ENCODE results near the gene AGPAT4. TPM values are rescaled to one million over a fixed set of nuclear protein-coding genes. Genes with fewer than 3 reads are reported as not detected.

The AGPAT4 gene
- total RNA-seq, 1 experiment from 2014 or later: 0.07 TPM

- no peaks in the 10 kb centered on the region for H3K9me2 ChIP-seq (ENCODE audit: insufficient read depth)
- DNase-seq: no peak
- no peaks in the 10 kb centered on the region for H3K36me3 ChIP-seq (ENCODE audit: low read depth)
- H3K79me2 ChIP-seq (ENCODE audit: low read depth): no peaks in the 10 kb centered on the region
- no peaks in the 10 kb centered on the region; the same call in 1 of the 2 replicates for H3K9me3 ChIP-seq (ENCODE audit: insufficient read depth, low read depth)
- H3F3A ChIP-seq (ENCODE audit: insufficient read depth, low read depth): no peaks in the 10 kb centered on the region
- intact Hi-C loops (cut with micrococcal nuclease; ENCODE audit: unreplicated experiment): no loop called here
- no peak overlapping the region for H3K27ac ChIP-seq
- H3K27me3 ChIP-seq (ENCODE audit: insufficient read depth, low read depth): peaks cover 4% of the 10 kb centered on the region; the same call in 1 of the 2 replicates
- CTCF ChIA-PET: no interaction called here
- TF ChIP-seq, protein P1, sequence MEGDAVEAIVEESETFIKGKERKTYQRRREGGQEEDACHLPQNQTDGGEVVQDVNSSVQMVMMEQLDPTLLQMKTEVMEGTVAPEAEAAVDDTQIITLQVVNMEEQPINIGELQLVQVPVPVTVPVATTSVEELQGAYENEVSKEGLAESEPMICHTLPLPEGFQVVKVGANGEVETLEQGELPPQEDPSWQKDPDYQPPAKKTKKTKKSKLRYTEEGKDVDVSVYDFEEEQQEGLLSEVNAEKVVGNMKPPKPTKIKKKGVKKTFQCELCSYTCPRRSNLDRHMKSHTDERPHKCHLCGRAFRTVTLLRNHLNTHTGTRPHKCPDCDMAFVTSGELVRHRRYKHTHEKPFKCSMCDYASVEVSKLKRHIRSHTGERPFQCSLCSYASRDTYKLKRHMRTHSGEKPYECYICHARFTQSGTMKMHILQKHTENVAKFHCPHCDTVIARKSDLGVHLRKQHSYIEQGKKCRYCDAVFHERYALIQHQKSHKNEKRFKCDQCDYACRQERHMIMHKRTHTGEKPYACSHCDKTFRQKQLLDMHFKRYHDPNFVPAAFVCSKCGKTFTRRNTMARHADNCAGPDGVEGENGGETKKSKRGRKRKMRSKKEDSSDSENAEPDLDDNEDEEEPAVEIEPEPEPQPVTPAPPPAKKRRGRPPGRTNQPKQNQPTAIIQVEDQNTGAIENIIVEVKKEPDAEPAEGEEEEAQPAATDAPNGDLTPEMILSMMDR (conservative IDR thresholded peaks at IDR 0.05): no peak
- TF ChIP-seq EZH2 (IDR thresholded peaks at IDR 0.05; ENCODE audit: low read depth): no peak
- H3K4me1 ChIP-seq (replicated peaks; ENCODE audit: insufficient read depth): no peaks in the 10 kb centered on the region
- H2AFZ ChIP-seq: no peak overlapping the region
- H3K4me3 ChIP-seq: no peak overlapping the region
- BruUV-seq (replicated peaks): no TSS peak
- no peaks in the 10 kb centered on the region for H4K20me1 ChIP-seq (ENCODE audit: insufficient read depth)
- POLR2A ChIA-PET (ENCODE audit: unreplicated experiment): no interaction called here
- H3K4me2 ChIP-seq: no peak overlapping the region
Observed at GRCh38 chr6:161292145-161292544, 18.3 kb upstream of the AGPAT4 start.

DNA sequence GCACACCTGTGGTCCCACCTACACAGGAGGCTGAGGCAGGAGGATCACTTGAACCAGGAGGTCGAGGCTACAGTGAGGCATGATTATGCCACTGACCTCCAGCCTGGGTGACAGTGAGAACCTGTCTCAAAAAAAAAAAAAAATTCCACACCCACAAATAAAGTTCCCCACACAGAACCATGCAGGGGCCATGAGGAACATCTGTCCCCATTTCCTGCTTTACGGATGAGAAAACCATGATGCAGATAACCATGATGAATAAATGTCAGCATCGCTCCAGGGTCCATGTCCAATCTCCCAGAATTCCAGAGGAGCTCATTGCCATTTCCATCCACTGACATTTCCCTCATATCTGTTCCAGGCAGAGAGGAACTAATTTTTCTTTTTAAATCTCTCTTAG, 16.9 kb upstream of the AGPAT4 start:
- no peak overlapping the region for H3K27ac ChIP-seq
- TF ChIP-seq, protein P1 (conservative IDR thresholded peaks at IDR 0.05): no peak
- TF ChIP-seq EZH2 (IDR thresholded peaks at IDR 0.05; ENCODE audit: low read depth): no peak
- ChIA-PET CTCF (no interaction called here), POLR2A (ENCODE audit: unreplicated experiment) (no interaction called here)
- no peaks in the 10 kb centered on the region for H3F3A ChIP-seq (ENCODE audit: insufficient read depth, low read depth)
- no peaks in the 10 kb centered on the region for H3K9me2 ChIP-seq (ENCODE audit: insufficient read depth)
- H3K4me1 ChIP-seq (replicated peaks; ENCODE audit: insufficient read depth): no peaks in the 10 kb centered on the region
- BruUV-seq (replicated peaks): no TSS peak
- DNase-seq: no peak
- H3K4me2 ChIP-seq: no peak overlapping the region
- H3K36me3 ChIP-seq (ENCODE audit: low read depth): no peaks in the 10 kb centered on the region
- H4K20me1 ChIP-seq (ENCODE audit: insufficient read depth): no peaks in the 10 kb centered on the region
- H2AFZ ChIP-seq: no peak overlapping the region
- H3K27me3 ChIP-seq (ENCODE audit: insufficient read depth, low read depth): peaks cover 4% of the 10 kb centered on the region; the same call in 1 of the 2 replicates
- intact Hi-C loops (cut with micrococcal nuclease; ENCODE audit: unreplicated experiment): no loop called here
- no peaks in the 10 kb centered on the region for H3K79me2 ChIP-seq (ENCODE audit: low read depth)
- H3K9me3 ChIP-seq (ENCODE audit: insufficient read depth, low read depth): no peaks in the 10 kb centered on the region
- no peak overlapping the region for H3K4me3 ChIP-seq

DNA sequence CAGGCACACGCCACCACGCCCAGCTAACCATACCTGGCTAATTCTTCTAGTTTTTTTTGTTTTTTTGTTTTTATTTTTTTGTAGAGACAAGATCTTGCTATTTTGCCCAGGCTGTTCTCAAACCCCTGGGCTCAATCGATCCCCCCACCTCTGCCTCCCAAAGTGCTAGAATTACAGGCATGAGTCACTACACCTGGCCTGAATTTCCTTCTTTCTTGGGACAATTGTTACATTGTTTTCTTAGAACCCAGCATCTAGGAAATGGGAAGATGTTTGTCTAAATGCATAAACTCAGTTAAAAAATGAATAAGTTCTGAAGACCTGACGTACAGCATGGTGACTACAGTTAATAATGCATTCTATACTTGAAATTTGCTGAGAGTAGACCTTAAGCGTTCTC, 10.8 kb upstream of the AGPAT4 start:
- H2AFZ ChIP-seq: no peak overlapping the region
- no peaks in the 10 kb centered on the region for H3F3A ChIP-seq (ENCODE audit: insufficient read depth, low read depth)
- H3K27me3 ChIP-seq (ENCODE audit: insufficient read depth, low read depth): 0 out of 2 replicates have a peak, but pooled peaks cover 4% of the 10 kb centered on the region
- no peak overlapping the region for H3K4me3 ChIP-seq
- no peaks in the 10 kb centered on the region for H4K20me1 ChIP-seq (ENCODE audit: insufficient read depth)
- H3K4me2 ChIP-seq: no peak overlapping the region
- intact Hi-C loops (cut with micrococcal nuclease; ENCODE audit: unreplicated experiment): no loop called here
- no TSS peak for BruUV-seq (replicated peaks)
- ChIA-PET POLR2A (ENCODE audit: unreplicated experiment) (no interaction called here), CTCF (no interaction called here)
- no peaks in the 10 kb centered on the region for H3K79me2 ChIP-seq (ENCODE audit: low read depth)
- H3K36me3 ChIP-seq (ENCODE audit: low read depth): no peaks in the 10 kb centered on the region
- TF ChIP-seq, protein P1 (conservative IDR thresholded peaks at IDR 0.05): no peak
- TF ChIP-seq EZH2 (IDR thresholded peaks at IDR 0.05; ENCODE audit: low read depth): no peak
- H3K9me2 ChIP-seq (ENCODE audit: insufficient read depth): no peaks in the 10 kb centered on the region
- no peaks in the 10 kb centered on the region for H3K9me3 ChIP-seq (ENCODE audit: insufficient read depth, low read depth)
- DNase-seq: no peak
- H3K27ac ChIP-seq: no peak overlapping the region
- no peaks in the 10 kb centered on the region for H3K4me1 ChIP-seq (replicated peaks; ENCODE audit: insufficient read depth)
